PC-3 (cell line): ENCODE measurements around the gene USP30. TPM values are rescaled to one million over a fixed set of nuclear protein-coding genes. Genes with fewer than 3 reads are reported as not detected.

Experiments
- ATAC-seq: fragments of 200-7000 bp; cut with Tn5 transposase; 2 replicates; pipeline ENCODE4 v1.9.1; 2020; ENCODE audit warnings: mild to moderate bottlenecking, moderate library complexity
- BruUV-seq: library from RNA; stranded (reverse); fragments of 400-500 nt; replicated peaks from 2 replicates; lab custom pipeline; 2021; lab: Mats Ljungman, UMichigan
- CTCF ChIA-PET: fragments of 300-600 bp; sonication (Branson Sonifier 250); formaldehyde crosslinking; loops from one replicate; lab custom pipeline; 2022; ENCODE audit warnings: antibody characterized with exemption; lab: Charles Lee
- POLR2A ChIA-PET: fragments of 300-600 bp; sonication (Branson Sonifier 250); formaldehyde crosslinking; loops from one replicate; lab custom pipeline; 2022; ENCODE audit warnings: antibody characterized with exemption; ENCODE audit not compliant: unreplicated experiment; lab: Charles Lee
- DNase-seq: peaks from one replicate; pipeline ENCODE4 v3.0.0-alpha.2; 2015
- H2AFZ ChIP-seq: fragments of 300-600 bp; sonication (generic); 2 replicates; pipeline ENCODE4 v1.6.0; 2016; ENCODE audit warnings: antibody characterized with exemption, low read length
- H3F3A ChIP-seq: fragments of 300-600 bp; sonication (generic); one replicate; pipeline ENCODE4 v1.6.0; 2017; ENCODE audit warnings: antibody characterized with exemption, low read length, control low read depth, mild to moderate bottlenecking; ENCODE audit not compliant: unreplicated experiment
- H3K27ac ChIP-seq: fragments of 300-600 bp; sonication (generic); 2 replicates; pipeline ENCODE4 v1.5.1; 2016; ENCODE audit warnings: mild to moderate bottlenecking, low read length
- H3K27me3 ChIP-seq: fragments of 300-600 bp; sonication (generic); 2 replicates; pipeline ENCODE4 v1.6.1; 2016; ENCODE audit warnings: low read length, mixed read lengths
- H3K36me3 ChIP-seq: fragments of 300-600 bp; sonication (generic); 2 replicates; pipeline ENCODE4 v1.6.1; 2016; ENCODE audit warnings: low read depth, mixed run types, low read length, mixed read lengths
- H3K4me1 ChIP-seq: fragments of 300-600 bp; sonication (generic); 2 replicates; pipeline ENCODE4 v1.5.1; 2016; ENCODE audit warnings: low read length; ENCODE audit not compliant: insufficient read depth
- H3K4me2 ChIP-seq: fragments of 300-600 bp; sonication (generic); 2 replicates; pipeline ENCODE4 v1.6.0; 2016; ENCODE audit warnings: low read length
- H3K4me3 ChIP-seq: fragments of 300-600 bp; sonication (generic); 2 replicates; pipeline ENCODE4 v1.5.1; 2016; ENCODE audit warnings: mild to moderate bottlenecking, low read length, mixed read lengths
- H3K79me2 ChIP-seq: fragments of 300-600 bp; sonication (generic); 2 replicates; pipeline ENCODE4 v1.6.1; 2017; ENCODE audit warnings: low read length, mixed read lengths
- H3K9ac ChIP-seq: fragments of 300-600 bp; sonication (generic); 2 replicates; pipeline ENCODE4 v1.6.0; 2016; ENCODE audit warnings: mild to moderate bottlenecking, low read length
- H3K9me2 ChIP-seq: fragments of 300-600 bp; sonication (generic); replicated peaks from 2 replicates; pipeline ENCODE4 v1.6.1; 2016; ENCODE audit warnings: mixed run types, low read length, mixed read lengths
- H3K9me3 ChIP-seq: fragments of 300-600 bp; sonication (generic); 2 replicates; pipeline ENCODE4 v1.6.1; 2016; ENCODE audit warnings: low read length, mixed read lengths
- H4K20me1 ChIP-seq: fragments of 300-600 bp; sonication (generic); 2 replicates; pipeline ENCODE4 v1.6.1; 2016; ENCODE audit warnings: low read length, mixed read lengths
- EZH2 ChIP-seq: fragments of 300-600 bp; sonication (generic); IDR thresholded peaks from one replicate; pipeline ENCODE4 v1.6.1; 2017; ENCODE audit warnings: antibody characterized with exemption, mild to moderate bottlenecking, low read length; ENCODE audit not compliant: unreplicated experiment
- EZH2phosphoT487 ChIP-seq: fragments of 300-600 bp; sonication (generic); IDR thresholded peaks from 2 replicates; pipeline ENCODE4 v1.6.1; 2018; ENCODE audit warnings: mild to moderate bottlenecking, antibody characterized with exemption, low read length, borderline replicate concordance
- intact Hi-C: fragments of 100-400 bp; cut with micrococcal nuclease; formaldehyde crosslinking; loops from 2 replicates; pipeline ENCODE4 v1.9.0; 2023
- total RNA-seq: library from RNA; depleted of rRNA; stranded (reverse); fragments of >200 nt; gene quantifications from 2 replicates; pipeline ENCODE4 v1.2.3, GENCODE V29; 2014
- TF ChIP-seq, protein P1 (sequence below): fragments of 300-600 bp; sonication (generic); conservative IDR thresholded peaks from 2 replicates; pipeline ENCODE4 v1.5.1; 2017; ENCODE audit warnings: antibody characterized with exemption, low read depth, mild to moderate bottlenecking, low read length

Gene USP30
- total RNA-seq, 1 experiment from 2014 or later, result 13.6 TPM

DNA sequence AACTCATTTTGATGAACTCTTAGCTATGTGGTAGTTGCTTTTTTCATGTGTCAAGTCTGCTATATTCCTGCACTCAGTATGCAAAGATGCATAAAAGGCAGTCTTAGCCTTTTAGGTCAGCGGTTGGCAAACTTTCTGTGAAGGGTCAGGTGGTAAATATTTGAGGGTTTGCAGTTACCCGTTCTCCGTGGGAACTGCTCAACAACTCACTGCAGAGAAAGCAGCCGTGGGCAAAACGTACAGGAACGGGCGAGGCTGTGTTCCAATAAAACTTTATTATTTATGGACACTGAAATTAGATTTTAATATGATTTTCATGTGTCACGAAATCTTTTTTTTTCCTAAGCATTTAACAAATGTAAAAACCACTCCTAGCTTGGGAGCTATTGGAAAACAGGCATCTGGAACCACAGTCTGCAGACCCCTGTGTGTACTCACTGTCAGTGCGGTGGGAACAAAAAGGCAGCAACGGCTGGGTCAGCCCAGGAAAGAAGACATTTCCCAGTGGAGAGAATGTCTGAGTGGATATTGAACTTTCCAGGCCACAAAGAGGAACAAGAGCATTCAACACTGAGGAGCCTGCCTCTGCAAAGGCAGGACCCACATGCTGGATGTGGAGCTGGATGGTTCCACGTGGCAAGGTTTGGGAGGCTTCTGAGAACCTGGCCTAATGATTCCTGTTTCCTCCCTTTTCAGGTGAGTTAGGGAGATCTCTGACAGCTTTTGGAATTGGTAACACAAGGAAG is 60.5 kb downstream of the USP30 start:
- Histone ChIP-seq H2AFZ (no peak overlapping the region), H3K4me3 (no peak overlapping the region), H3K27me3 (no peaks in the 10 kb centered on the region), H3K9me3 (no peaks in the 10 kb centered on the region), H3K4me1 (no peaks in the 10 kb centered on the region), H3K79me2 (no peaks in the 10 kb centered on the region), H3K9me2 (no peaks in the 10 kb centered on the region), H3K27ac (no peak overlapping the region), H3K36me3 (peaks cover 8% of the 10 kb centered on the region), H3K4me2 (no peak overlapping the region), H3F3A (no peaks in the 10 kb centered on the region), H3K9ac (no peak overlapping the region), H4K20me1 (no peaks in the 10 kb centered on the region)
- TF ChIP-seq, protein P1, sequence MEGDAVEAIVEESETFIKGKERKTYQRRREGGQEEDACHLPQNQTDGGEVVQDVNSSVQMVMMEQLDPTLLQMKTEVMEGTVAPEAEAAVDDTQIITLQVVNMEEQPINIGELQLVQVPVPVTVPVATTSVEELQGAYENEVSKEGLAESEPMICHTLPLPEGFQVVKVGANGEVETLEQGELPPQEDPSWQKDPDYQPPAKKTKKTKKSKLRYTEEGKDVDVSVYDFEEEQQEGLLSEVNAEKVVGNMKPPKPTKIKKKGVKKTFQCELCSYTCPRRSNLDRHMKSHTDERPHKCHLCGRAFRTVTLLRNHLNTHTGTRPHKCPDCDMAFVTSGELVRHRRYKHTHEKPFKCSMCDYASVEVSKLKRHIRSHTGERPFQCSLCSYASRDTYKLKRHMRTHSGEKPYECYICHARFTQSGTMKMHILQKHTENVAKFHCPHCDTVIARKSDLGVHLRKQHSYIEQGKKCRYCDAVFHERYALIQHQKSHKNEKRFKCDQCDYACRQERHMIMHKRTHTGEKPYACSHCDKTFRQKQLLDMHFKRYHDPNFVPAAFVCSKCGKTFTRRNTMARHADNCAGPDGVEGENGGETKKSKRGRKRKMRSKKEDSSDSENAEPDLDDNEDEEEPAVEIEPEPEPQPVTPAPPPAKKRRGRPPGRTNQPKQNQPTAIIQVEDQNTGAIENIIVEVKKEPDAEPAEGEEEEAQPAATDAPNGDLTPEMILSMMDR, result no peak
- no peak for TF ChIP-seq EZH2
- TF ChIP-seq EZH2phosphoT487, result no peak
- ChIA-PET POLR2A (no interaction called here), CTCF (interaction anchor here (0.6 to 1.3 kb wide), 4 partner anchors 10 to 740 kb away, joined by 3 to 15 read pairs (median 7); no protein-coding TSS in a partner anchor)
- DNase-seq (no peak), ATAC-seq (no peak)
- intact Hi-C loops, result loop anchor here (1.0 to 5.0 kb wide), 4 partner anchors 39 to 272 kb away; no protein-coding TSS in a partner anchor
- BruUV-seq, result no TSS peak

DNA sequence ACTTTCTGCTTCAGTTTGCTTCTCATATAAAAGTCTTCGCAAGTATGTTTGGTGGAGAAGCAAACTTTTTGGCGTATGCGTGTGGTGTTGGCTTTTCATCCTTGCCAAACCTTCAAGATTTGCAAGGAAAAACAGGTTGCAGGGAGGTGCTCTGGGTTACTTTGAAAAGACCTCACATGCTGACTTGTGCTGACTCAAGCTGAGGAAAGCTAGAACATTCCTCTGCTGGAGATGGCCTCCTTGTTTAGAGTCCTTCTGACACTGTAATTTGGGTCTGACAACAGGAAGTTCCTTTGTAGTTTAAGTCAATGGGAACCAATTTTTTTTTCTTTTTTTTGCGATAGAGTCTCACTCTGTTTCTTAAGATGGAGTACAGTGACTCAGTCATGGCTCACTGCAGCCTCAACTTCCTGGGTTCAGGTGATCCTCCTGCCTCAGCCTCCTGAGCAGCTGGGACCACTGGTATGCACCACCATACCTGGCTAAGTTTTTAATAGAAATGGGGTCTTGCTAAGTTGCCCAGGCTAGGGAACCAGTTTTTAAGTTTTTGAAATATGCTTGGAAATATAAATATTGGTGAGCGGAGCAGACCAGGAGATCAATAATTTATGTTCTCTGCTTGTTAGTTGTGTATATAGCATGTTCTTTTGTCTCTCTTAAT is 61.4 kb downstream of the USP30 start:
- CTCF ChIA-PET, result no interaction called here

DNA sequence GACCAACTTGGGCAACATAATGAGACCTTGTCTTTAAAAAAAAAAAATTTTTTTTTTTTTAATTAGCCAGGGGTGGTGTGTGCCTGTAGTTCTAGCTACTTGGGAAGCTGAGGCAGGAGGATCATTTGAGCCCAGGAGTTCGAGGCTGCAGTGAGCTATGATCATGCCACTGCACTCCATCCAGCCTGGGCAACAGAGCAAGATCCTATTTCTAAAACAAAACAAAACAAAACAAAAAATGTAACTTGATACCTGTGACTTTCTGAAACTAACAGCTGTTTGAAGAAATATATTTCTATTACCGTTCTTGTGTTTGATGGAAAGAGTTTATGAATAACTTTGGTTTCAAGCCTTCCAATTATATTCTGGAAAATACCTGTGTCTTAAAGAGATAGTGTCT is 62.3 kb downstream of the USP30 start:
- Histone ChIP-seq H3K9me3 (no peaks in the 10 kb centered on the region), H3K27ac (no peak overlapping the region), H3K36me3 (peaks cover 5% of the 10 kb centered on the region; the same call in 1 of the 2 replicates), H3K79me2 (no peaks in the 10 kb centered on the region), H3K4me2 (no peak overlapping the region), H3K27me3 (no peaks in the 10 kb centered on the region), H3K4me1 (no peaks in the 10 kb centered on the region), H4K20me1 (no peaks in the 10 kb centered on the region), H3K9ac (no peak overlapping the region), H3K9me2 (no peaks in the 10 kb centered on the region), H3K4me3 (no peak overlapping the region), H3F3A (no peaks in the 10 kb centered on the region), H2AFZ (no peak overlapping the region)
- ChIA-PET POLR2A (interaction anchor here (0.7 kb wide), 1 partner anchor 138 kb away, joined by 3 read pairs; no protein-coding TSS in a partner anchor), CTCF (no interaction called here)
- no peak for DNase-seq
- no TSS peak for BruUV-seq
- ATAC-seq, result no peak
- TF ChIP-seq, protein P1, result no peak
- TF ChIP-seq EZH2phosphoT487 (no peak), EZH2 (no peak)
- intact Hi-C loops, result loop anchor here (5.0 kb wide), 2 partner anchors 38 to 53 kb away; no protein-coding TSS in a partner anchor

More for the DNA sequence above, 61.4 kb downstream of the USP30 start:
- no TSS peak for BruUV-seq
- TF ChIP-seq EZH2, result no peak
- H3K27me3 ChIP-seq, result no peaks in the 10 kb centered on the region
- POLR2A ChIA-PET, result no interaction called here
- H3K27ac ChIP-seq, result no peak overlapping the region
- H3K4me1 ChIP-seq, result no peaks in the 10 kb centered on the region
- no peaks in the 10 kb centered on the region for H3F3A ChIP-seq
- no peak overlapping the region for H3K9ac ChIP-seq
- ATAC-seq (no peak), DNase-seq (no peak)
- no peaks in the 10 kb centered on the region for H3K79me2 ChIP-seq
- H3K9me2 ChIP-seq, result no peaks in the 10 kb centered on the region
- no peaks in the 10 kb centered on the region for H4K20me1 ChIP-seq
- H3K36me3 ChIP-seq, result peaks cover 5% of the 10 kb centered on the region; the same call in 1 of the 2 replicates
- H3K4me3 ChIP-seq, result no peak overlapping the region
- no peak overlapping the region for H2AFZ ChIP-seq
- no peaks in the 10 kb centered on the region for H3K9me3 ChIP-seq
- no peak overlapping the region for H3K4me2 ChIP-seq
- intact Hi-C loops, result loop anchor here (5.0 kb wide), 2 partner anchors 39 to 54 kb away; no protein-coding TSS in a partner anchor
